IPS-18c (cell line): ENCODE results near the gene COG1.

Source experiments
- H3K4me3 ChIP-seq: 2 replicates; pipeline ENCODE4 v1.7.0; 2013; ENCODE audit warnings: low read depth, mild to moderate bottlenecking, low read length, moderate library complexity; ENCODE audit not compliant: insufficient read depth
- H3K9me3 ChIP-seq: one replicate; pipeline ENCODE4 v1.6.1; 2013; ENCODE audit warnings: mild to moderate bottlenecking, low read length, moderate library complexity; ENCODE audit not compliant: control insufficient read depth, insufficient read depth

COG1 gene

DNA sequence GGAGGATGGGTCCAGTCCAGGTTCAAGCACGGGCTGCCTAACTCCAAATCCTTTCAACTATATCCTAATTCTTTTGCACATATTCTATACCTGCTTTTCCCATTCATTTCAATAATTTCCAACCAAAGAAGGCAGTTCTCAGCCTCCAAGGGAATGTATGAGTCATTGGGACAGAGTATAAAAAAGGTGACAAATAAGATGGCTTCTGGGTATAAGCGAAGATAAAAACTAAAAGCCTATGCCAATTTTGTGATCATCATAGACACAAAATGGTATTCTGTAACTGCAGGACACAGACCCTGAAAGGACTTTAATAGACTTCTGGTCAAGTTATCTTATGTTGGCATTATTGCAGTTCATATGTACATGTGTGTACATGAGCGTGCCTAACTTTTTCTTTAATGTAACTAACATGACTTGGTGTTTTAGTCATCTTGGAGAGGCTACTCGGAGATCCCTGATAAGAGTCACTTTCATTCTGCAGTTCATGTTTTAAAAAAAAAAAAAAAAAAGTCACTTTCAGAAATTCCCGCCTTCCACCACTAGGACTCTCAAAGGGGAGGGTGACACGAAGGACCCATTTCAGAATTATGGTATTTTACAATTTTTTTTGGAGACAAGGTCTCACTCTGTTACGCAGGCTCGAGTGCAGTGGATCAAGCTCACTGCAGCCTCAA lies 17.3 kb downstream of the COG1 start:
- Histone ChIP-seq H3K4me3 (no peak overlapping the region), H3K9me3 (no peaks in the 10 kb centered on the region)

DNA sequence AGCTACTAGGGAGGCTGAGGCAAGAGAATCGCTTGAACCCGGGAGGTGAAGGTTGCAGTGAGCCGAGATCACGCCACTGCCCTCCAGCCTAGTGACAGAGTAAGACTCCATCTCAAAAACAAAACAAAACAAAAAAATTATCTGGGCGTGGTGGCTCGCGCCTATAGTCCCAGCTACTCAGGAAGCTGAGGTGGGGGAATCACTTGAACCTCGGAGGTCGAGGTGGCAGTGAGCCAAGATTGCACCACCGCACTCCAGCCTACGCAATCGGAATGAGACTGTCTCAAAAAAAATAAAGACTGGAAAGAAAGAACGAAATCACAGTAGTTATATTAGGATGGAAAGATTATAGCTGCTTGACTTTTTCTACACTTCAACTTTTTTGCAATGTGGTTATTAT lies 18.9 kb downstream of the COG1 start:
- Histone ChIP-seq H3K4me3 (no peak overlapping the region), H3K9me3 (no peaks in the 10 kb centered on the region)

GRCh38 chr17:73214008-73214407 lies 21.2 kb downstream of the COG1 start:
- no peak overlapping the region for H3K4me3 ChIP-seq
- H3K9me3 ChIP-seq = no peaks in the 10 kb centered on the region

DNA sequence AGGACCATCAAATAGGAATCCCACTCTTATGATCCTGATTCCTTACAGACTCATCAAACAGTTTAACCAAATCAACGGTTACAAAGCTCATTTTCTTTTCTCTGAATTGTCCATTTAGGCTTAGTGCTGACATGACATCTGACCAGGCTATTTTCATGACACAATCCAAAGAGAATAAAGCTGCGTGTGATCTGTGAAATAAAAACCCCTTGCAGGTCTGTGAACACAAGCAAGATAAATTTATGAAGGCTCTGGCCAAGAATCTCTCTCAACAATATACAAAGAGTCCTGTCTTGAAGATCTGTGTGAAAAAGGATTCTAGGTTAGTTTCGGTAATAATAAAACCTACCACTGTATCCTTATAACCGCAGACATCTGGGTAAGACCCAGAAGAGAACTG lies 22.0 kb downstream of the COG1 start:
- Histone ChIP-seq H3K4me3 (no peak overlapping the region), H3K9me3 (no peaks in the 10 kb centered on the region)

DNA sequence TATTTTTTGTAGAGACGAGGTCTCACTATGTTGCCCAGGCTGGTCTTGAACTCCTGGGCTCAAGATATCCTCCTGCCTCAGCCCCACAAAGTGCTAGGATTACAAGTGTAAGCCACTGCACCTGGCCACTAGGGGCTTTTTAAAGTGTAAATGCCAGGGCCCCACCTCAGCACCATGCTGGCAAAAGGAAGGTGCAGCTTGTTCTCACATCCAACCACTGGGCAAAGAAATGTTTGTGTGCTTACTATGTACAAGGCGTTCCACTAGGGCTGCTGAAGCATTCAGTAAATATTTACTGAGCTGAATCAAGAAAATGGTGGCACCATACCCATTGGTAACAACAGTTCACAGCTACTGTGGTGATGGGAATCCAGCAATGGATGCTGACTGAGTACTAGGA lies 22.6 kb downstream of the COG1 start:
- H3K9me3 ChIP-seq = no peaks in the 10 kb centered on the region
- H3K4me3 ChIP-seq = no peak overlapping the region

- Histone ChIP-seq H3K4me3 (no peak overlapping the region), H3K9me3 (no peaks in the 10 kb centered on the region)
Measured at GRCh38 chr17:73223626-73224230, 30.9 kb downstream of the COG1 start.

DNA sequence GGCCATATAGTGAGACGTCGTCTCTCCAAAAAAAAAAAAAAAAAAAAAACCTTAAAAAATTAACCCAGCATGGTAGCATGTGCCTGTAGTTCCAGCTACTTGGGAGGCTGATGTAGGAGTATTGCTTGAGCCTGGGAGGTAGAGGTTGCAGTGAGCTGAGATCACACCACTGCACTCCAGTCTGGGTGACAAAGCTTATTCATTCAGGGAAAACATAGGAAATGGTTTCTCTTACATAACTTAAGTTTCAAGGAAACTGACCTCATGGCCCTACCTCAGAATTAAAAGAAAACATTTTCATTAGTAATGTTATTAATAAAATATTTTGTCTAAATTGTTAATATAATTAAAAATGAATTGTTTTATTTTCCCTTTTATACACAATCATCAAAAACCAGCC lies 31.4 kb downstream of the COG1 start:
- no peaks in the 10 kb centered on the region for H3K9me3 ChIP-seq
- H3K4me3 ChIP-seq = no peak overlapping the region

- no peaks in the 10 kb centered on the region for H3K9me3 ChIP-seq
- no peak overlapping the region for H3K4me3 ChIP-seq
Measured at GRCh38 chr17:73224663-73225305, 31.9 kb downstream of the COG1 start.

GRCh38 chr17:73226556-73227172 lies 33.8 kb downstream of the COG1 start:
- H3K9me3 ChIP-seq = no peaks in the 10 kb centered on the region
- no peak overlapping the region for H3K4me3 ChIP-seq

GRCh38 chr17:73227379-73227778 lies 34.5 kb downstream of the COG1 start:
- Histone ChIP-seq H3K9me3 (no peaks in the 10 kb centered on the region), H3K4me3 (no peak overlapping the region)

GRCh38 chr17:73227944-73228343 lies 35.1 kb downstream of the COG1 start:
- Histone ChIP-seq H3K4me3 (no peak overlapping the region), H3K9me3 (no peaks in the 10 kb centered on the region)

DNA sequence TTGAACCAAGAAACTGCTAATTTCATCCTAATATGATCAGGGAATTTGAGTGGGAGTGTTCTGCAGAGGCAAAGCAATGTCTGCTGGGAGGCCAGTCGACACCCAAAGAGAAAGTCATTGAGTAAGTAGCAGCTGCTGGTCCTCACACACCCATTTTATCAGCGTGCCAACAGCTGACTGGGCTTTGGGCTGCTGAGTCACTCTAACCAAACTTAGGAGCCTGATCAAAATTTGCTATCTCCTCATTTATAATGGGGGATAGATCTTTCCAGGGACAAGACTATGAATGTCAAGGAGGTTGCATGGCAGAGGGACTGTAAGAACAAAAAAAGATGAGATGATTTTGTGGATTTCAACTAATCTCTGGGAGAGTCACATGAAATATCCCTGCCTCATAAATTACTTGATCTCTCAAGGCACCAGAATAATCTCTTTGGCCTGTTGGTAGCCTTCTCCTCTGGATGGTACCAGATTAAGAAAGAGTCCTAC lies 35.9 kb downstream of the COG1 start:
- no peak overlapping the region for H3K4me3 ChIP-seq
- no peaks in the 10 kb centered on the region for H3K9me3 ChIP-seq

- H3K4me3 ChIP-seq = no peak overlapping the region
- H3K9me3 ChIP-seq = no peaks in the 10 kb centered on the region
Measured at GRCh38 chr17:73230088-73230487, 37.2 kb downstream of the COG1 start.

DNA sequence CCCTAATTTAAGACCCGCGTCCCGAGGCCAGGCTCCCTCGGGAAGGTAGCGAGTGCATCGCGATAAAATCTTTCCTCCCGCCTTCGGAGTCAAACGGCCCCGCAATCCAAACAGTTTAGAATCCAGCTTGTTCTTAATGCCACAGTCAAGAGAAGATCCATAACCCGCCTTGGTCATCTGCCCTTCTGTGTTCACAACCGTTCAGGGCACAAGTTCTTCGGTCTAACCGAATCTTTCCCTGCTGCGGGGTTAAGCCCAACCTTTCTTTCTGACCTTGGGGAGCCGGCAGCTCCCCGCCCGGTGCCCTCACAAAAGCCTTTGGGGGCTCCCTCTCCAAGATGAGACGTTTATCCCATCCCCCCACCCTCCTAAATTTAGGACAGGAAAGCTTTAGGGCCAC lies 38.5 kb downstream of the COG1 start:
- H3K9me3 ChIP-seq = no peaks in the 10 kb centered on the region
- H3K4me3 ChIP-seq = peak overlapping the region; percentile 92

DNA sequence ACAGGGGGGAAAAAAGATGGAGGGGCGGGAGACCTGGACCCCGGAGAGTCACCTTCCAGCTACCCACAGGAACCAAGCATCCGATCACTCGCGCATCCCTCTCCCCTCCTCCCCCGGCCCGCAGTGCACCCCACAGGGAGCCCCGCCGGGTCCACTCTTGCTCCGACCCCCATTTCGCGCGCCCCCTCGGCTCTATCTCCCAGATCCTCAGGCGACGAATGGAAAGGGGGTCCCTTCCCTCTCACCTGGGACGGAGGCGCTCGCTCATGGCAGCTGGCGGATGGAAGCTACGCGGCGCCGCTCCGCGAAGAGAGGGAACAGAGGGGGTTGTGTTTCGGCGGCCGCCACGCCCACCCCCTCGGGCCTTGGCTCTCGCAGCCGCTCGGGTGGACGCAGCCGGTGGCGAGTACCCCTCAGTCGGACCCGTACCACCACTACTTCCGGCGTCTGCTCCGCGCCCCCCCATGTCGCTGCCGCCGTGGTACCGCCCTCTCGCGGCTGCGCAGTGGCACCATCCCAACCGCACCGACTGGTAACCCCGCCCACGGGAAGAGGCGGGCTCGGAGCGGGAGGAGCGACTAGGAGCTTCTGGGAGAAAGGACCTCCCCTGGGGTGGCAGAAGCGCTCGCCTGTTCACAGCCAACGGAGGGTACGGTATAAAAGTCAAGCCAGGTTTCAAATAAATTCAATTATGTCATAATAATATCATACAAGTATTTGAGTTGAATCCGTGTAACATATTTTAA lies 39.2 kb downstream of the COG1 start:
- Histone ChIP-seq H3K4me3 (peak overlapping the region; percentile 92), H3K9me3 (no peaks in the 10 kb centered on the region)

DNA sequence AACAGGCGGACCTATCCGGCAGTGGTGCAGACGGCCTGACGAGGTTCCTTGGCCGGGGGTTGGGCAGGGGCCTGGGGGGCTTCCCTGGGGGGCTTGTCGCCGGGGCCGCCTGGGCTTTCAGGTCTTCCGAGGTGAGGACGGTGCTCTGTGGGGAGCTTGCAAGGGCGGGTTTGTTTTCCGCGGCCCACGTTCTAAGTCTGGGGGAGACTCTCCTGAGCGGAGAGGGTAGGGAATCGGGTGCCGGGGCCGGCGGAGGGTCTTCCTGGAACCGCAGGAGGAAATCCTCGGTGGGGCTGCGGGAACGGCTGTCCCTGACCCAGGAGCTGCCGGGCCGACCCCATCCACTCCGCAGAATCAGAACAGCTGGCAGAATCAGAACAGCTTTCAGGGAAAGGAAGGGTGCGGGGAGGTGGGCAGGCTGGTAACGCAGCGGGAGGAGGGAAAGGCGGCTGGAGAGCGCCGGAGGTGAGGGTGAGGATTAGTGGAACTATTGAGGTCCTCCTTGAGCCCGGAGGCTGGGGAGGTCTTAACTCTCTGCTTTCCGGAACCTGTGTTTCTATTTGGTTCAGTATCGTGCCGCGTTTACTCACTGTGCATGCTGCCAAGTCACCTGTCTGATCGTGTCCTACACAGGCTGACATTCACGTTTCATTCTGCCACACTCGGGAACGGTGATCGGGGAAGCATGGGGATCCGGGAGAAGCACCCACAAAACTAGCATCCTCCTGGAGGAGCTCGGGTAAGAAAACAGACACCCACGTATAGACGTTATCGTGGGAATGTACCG lies 39.9 kb downstream of the COG1 start:
- peak overlapping the region; percentile 92 for H3K4me3 ChIP-seq
- H3K9me3 ChIP-seq = no peaks in the 10 kb centered on the region

- Histone ChIP-seq H3K4me3 (no peak overlapping the region), H3K9me3 (no peaks in the 10 kb centered on the region)
Measured at GRCh38 chr17:73234736-73235135, 41.9 kb downstream of the COG1 start.
